ENCODE results near the gene CLOCK. TPM values are rescaled to one million over a fixed set of nuclear protein-coding genes. Genes with fewer than 3 reads are reported as not detected.

The CLOCK gene
- total RNA-seq, 2 donors from 2014 or later = 18.4 to 20.8 TPM

- DNase-seq = no peak
- Histone ChIP-seq H3K9ac (ENCODE audit: low read depth in 2 of 2, low read length in 2 of 2) (no peak overlapping the region), H3K4me1 (no peaks in the 10 kb centered on the region), H3K9me3 (no peaks in the 10 kb centered on the region), H3K27me3 (no peaks in the 10 kb centered on the region), H3K27ac (no peak overlapping the region), H3K36me3 (no peaks in the 10 kb centered on the region), H3K4me3 (no peak overlapping the region)
- intact Hi-C loops (cut with DNase I) = no loop called here
- TF ChIP-seq CTCF (IDR thresholded peaks at IDR 0.05) = no peak
Measured at GRCh38 chr4:55380576-55380975, 166.1 kb downstream of the CLOCK start.

GRCh38 chr4:55378617-55379467, 167.9 kb downstream of the CLOCK start:
- Histone ChIP-seq H3K9me3 (no peaks in the 10 kb centered on the region), H3K27me3 (no peaks in the 10 kb centered on the region), H3K9ac (ENCODE audit: low read depth in 2 of 2, low read length in 2 of 2) (no peak overlapping the region), H3K36me3 (no peaks in the 10 kb centered on the region), H3K27ac (no peak overlapping the region), H3K4me3 (no peak overlapping the region), H3K4me1 (no peaks in the 10 kb centered on the region)
- TF ChIP-seq CTCF (IDR thresholded peaks at IDR 0.05) = no peak
- peak; percentile 50 for DNase-seq
- intact Hi-C loops (cut with DNase I) = no loop called here

Other genes starting within 250 kb of the CLOCK start
- gene SRD5A3, start 200.7 kb downstream of the CLOCK start, total RNA-seq = 10 to 100 TPM; 18.8 to 22.2 TPM
- gene TMEM165, start 151.0 kb downstream of the CLOCK start, total RNA-seq = 10 to 100 TPM; 70.0 to 80.0 TPM
- gene PDCL2, start 45.3 kb upstream of the CLOCK start, total RNA-seq = not detected
- 1 to 10 TPM in 1 of 2 donors, under 1 TPM in 1; 0.66 to 1.9 TPM for gene NMU, start 89.4 kb upstream of the CLOCK start, total RNA-seq